Stimulated activated CD4-positive, alpha-beta T cell treated with anti-CD3 and anti-CD28 coated beads, Interleukin-4, amount 100 ng/mL, for 48 hours (primary cell): ENCODE data around the gene CYB5A.

Experiments used
- DNase-seq, 2 donors: peaks; one replicate each; pipeline ENCODE4 v3.0.0-alpha.2; 2020; ENCODE audit warnings: low read depth in 2 of 2

CYB5A gene

DNA sequence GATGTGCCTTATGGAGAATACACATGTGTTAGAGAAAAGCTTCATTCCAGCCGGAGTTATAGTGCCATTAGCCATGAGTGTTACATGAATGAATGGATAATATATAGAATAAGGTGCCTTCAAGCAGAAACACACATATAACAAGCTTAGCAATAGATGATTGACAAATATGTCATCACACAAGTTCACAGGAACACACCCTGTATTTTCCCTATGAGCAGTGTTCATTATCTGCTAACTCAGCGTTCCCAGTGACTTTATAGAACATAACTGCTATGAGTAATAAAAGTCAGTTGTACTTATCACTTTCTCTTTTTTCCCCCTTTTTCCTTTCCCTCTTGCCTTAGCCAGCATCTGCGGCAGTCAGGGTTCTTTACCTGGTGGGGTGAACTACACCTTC, 78.3 kb downstream of the CYB5A start:
- no peak for DNase-seq

DNA sequence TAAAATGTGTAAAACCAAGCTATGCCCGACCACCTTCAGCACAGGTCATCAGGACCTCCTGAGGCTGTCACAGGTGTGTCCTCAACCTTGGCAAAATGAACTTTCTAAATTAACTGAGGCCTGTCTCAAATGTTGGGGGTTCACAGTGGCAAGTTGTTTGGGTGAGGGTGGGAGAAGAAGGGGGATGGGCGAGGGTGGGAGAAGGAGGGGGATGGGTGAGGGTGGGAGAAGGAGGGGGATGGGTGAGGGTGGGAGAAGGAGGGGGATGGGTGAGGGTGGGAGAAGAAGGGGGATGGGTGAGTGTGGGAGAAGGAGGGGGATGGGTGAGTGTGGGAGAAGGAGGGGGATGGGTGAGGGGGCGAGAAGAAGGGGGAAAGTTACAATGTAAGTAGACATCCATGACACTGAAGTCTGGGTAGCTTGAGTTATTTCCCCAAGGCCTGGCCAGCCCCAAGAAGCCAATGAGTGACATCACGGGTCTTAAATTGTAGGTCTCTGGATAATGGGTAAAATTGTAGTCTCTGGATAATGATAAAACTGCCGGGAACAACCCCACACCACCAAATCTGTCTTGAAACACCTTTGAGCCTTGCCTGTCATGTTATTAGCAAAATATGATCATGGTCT, 87.1 kb downstream of the CYB5A start:
- no peak for DNase-seq

DNA sequence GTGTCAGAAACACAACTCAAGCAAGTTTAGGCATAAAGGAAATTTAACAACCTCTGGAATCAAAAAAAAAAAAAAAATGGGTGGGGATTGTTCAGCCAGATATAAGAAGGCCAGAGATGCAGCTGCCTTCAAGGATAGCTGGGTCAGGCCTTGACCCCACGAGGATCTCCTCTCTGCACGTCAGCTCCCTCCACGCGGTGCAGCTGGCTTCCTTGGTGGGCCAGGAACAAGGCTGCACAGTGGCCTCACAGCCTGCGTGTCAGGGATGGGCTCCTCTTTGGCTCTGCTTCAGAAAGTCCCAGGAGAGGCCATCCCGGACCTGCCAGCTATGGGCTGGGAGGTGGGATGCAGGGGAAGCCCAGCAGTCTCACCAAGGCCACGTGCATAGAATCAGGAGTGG, 88.0 kb downstream of the CYB5A start:
- no peak for DNase-seq
